Smooth muscle cell of the brain vasculature (primary cell): ENCODE data around the gene BOLA2B.
"Not testable (repeated sequence)": the region's sequence is repeated elsewhere in the genome, so short reads cannot be mapped to it uniquely, and the experiment has no call there.

Experiments
- DNase-seq: peaks from one replicate; pipeline ENCODE4 v3.0.0-alpha.2; 2012; ENCODE audit warnings: low read depth, low spot score

BOLA2B gene

GRCh38 chr16:30193615-30194014 is at the start of gene BOLA2B, which contains the start of gene SLX1A:
Gene BOLA2B, minus strand, starts transcription at chr16:30193666. Its CDS starts 71 bp downstream, at chr16:30193595.
Gene SLX1A, plus strand, starts transcription at chr16:30193875. Its CDS starts 210 bp downstream, at chr16:30194085.
- not testable (repeated sequence) for DNase-seq

GRCh38 chr16:30217082-30217481 is 23.6 kb upstream of the BOLA2B start:
- DNase-seq: not testable (repeated sequence)

- DNase-seq: not testable (repeated sequence)
These were observed 17.9 kb upstream of the BOLA2B start for GRCh38 chr16:30211414-30211813.

GRCh38 chr16:30209032-30209431 is 15.6 kb upstream of the BOLA2B start:
- not testable (repeated sequence) for DNase-seq

GRCh38 chr16:30207063-30207704 is 13.7 kb upstream of the BOLA2B start:
- DNase-seq: not testable (repeated sequence)

- not testable (repeated sequence) for DNase-seq
These were observed 12.8 kb upstream of the BOLA2B start for GRCh38 chr16:30206252-30206651.

GRCh38 chr16:30205541-30206236 is 12.2 kb upstream of the BOLA2B start:
- not testable (repeated sequence) for DNase-seq

GRCh38 chr16:30199608-30200343 is 6.3 kb upstream of the BOLA2B start:
- DNase-seq: not testable (repeated sequence)

GRCh38 chr16:30199049-30199448 is 5.6 kb upstream of the BOLA2B start, which contains the start of gene SULT1A3:
Gene SULT1A3, plus strand, starts transcription at chr16:30199255. Its CDS starts 1,474 bp downstream, at chr16:30200729.
- not testable (repeated sequence) for DNase-seq

- not testable (repeated sequence) for DNase-seq
These were observed 3.5 kb upstream of the BOLA2B start for GRCh38 chr16:30197001-30197400.

- not testable (repeated sequence) for DNase-seq
These were observed 883 bp upstream of the BOLA2B start for GRCh38 chr16:30194172-30194925.

GRCh38 chr16:30193098-30193497 is 368 bp downstream of the BOLA2B start:
- DNase-seq: not testable (repeated sequence)

GRCh38 chr16:30191158-30191557 is 2.3 kb downstream of the BOLA2B start:
- DNase-seq: not testable (repeated sequence)

- DNase-seq: no peak
These were observed 5.4 kb downstream of the BOLA2B start for GRCh38 chr16:30187971-30188561.

- DNase-seq: no peak
These were observed 6.0 kb downstream of the BOLA2B start for GRCh38 chr16:30187556-30187865.

GRCh38 chr16:30186782-30187555 is 6.5 kb downstream of the BOLA2B start:
- DNase-seq: no peak

GRCh38 chr16:30186444-30186781 is 7.1 kb downstream of the BOLA2B start:
- DNase-seq: no peak

- no peak for DNase-seq
These were observed 7.6 kb downstream of the BOLA2B start for GRCh38 chr16:30185683-30186421.

GRCh38 chr16:30184891-30185682 is 8.4 kb downstream of the BOLA2B start:
- DNase-seq: no peak
